Gastrocnemius medialis (tissue), 4 donors: ENCODE data around the gene ZNF490. TPM values are rescaled to one million over a fixed set of nuclear protein-coding genes. Genes with fewer than 3 reads are reported as not detected.

Source experiments
- ATAC-seq, 2 donors: fragments of 150-250 bp; one replicate each; pipeline ENCODE4 v1.9.1; 2016
- DNase-seq, 2 donors: peaks; one replicate each; pipeline ENCODE4 v3.0.0-alpha.2; 2019
- H3K27ac ChIP-seq, 4 donors: fragments of 200-600 bp; sonication (generic); 1 replicate in 1 of 4; 2 replicates in 3 of 4; pipeline ENCODE4 v1.5.1; 2016 to 2018; ENCODE audit warnings: mild to moderate bottlenecking in 2 of 4, moderate library complexity in 1 of 4
- H3K27me3 ChIP-seq, 3 donors: fragments of 200-600 bp; sonication (generic) in 2 of 3; 1 replicate in 1 of 3; 2 replicates in 2 of 3; pipeline versions ENCODE4 v1.5.1 to v1.6.0; 2016 to 2019; ENCODE audit warnings: mild to moderate bottlenecking in 1 of 3, moderate library complexity in 1 of 3
- H3K36me3 ChIP-seq, 2 donors: fragments of 200-600 bp; sonication (generic) in 1 of 2; one replicate each; pipeline ENCODE4 v1.5.1; 2017 to 2018
- H3K4me1 ChIP-seq, 2 donors: fragments of 200-600 bp; sonication (generic) in 1 of 2; one replicate each; pipeline ENCODE4 v1.5.1; 2016 to 2017; ENCODE audit warnings: mild to moderate bottlenecking in 2 of 2
- H3K4me3 ChIP-seq, 4 donors: fragments of 200-600 bp; sonication (generic) in 3 of 4; 1 replicate in 1 of 4; 2 replicates in 3 of 4; pipeline ENCODE4 v1.5.1; 2016 to 2019; ENCODE audit warnings: mild to moderate bottlenecking in 2 of 4
- H3K9me3 ChIP-seq, 3 donors: fragments of 200-600 bp; sonication (generic) in 2 of 3; 1 replicate in 1 of 3; 2 replicates in 2 of 3; pipeline ENCODE4 v1.5.1; 2016 to 2019
- POLR2A ChIP-seq, 2 donors: fragments of 450-650 bp; IDR thresholded peaks; one replicate each; pipeline ENCODE4 v1.6.1; 2017; ENCODE audit warnings: antibody characterized with exemption in 2 of 2, mild to moderate bottlenecking in 2 of 2, moderate library complexity in 2 of 2
- in situ Hi-C, 4 donors: fragments of 200-750 bp; cut with MboI; loops; one replicate each; pipeline versions ENCODE4 v1.15.0 to v1.8.0; 2017; ENCODE audit warnings: low sequenced_read_pairs in 4 of 4
- intact Hi-C: fragments of 100-400 bp; cut with DNase I; formaldehyde crosslinking; loops from one replicate; pipeline ENCODE4 v1.15.1; 2023; ENCODE audit warnings: low total_unique reads
- total RNA-seq, 4 donors: library from RNA; depleted of rRNA; stranded (reverse); fragments of >200 nt; gene quantifications; one replicate each; pipeline versions ENCODE4 v1.1.0 to v1.2.3, GENCODE V29; 2016
- TF ChIP-seq, protein P1 (sequence below), 5 experiments: fragments of 450-650 bp in 3 of 5; fragments of 200-600 bp in 2 of 5; sonication (generic) in 2 of 5; IDR thresholded peaks in 4 of 5; conservative IDR thresholded peaks in 1 of 5; 1 replicate in 4 of 5; 2 replicates in 1 of 5; pipeline ENCODE4 v1.5.1; 2016 to 2019; ENCODE audit warnings: antibody characterized with exemption in 5 of 5, mild to moderate bottlenecking in 3 of 5, moderate library complexity in 3 of 5

Gene ZNF490
- total RNA-seq, 4 donors from 2014 or later, result 2.5 to 4.9 (median 2.9) TPM

DNA sequence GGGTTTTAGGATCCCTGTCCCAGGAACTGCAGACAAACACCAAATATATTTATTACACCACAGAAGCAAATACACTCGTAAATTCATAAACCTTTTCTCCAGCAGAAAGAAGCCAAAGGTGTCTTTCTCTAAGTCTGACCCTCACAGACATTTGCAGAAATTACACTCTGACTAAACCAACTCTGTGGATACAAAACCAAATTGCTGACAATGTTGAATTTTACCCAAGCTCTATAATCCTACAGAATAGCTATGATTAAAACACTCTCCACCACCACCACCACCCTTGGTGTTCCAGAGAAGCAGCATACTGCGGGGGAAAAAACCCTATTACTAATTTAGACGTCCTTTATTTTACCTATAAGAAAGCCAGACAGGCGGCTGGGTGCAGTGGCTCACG, 64.5 kb downstream of the ZNF490 start:
- Histone ChIP-seq H3K4me3 (no peak overlapping the region), H3K27me3 (no peaks in the 10 kb centered on the region), H3K36me3 (peaks cover 0 to 14% of the 10 kb centered on the region in 2 donors), H3K4me1 (peaks cover 16 to 19% of the 10 kb centered on the region in 2 donors), H3K9me3 (peaks cover 0 to 3% (median 0%) of the 10 kb centered on the region in 3 donors), H3K27ac (no peak overlapping the region)
- DNase-seq, result no peak
- in situ Hi-C loops (no loop called here), intact Hi-C loops (no loop called here)
- no peak for ATAC-seq
- no peak for TF ChIP-seq POLR2A (IDR thresholded peaks at IDR 0.05)
- TF ChIP-seq, protein P1, sequence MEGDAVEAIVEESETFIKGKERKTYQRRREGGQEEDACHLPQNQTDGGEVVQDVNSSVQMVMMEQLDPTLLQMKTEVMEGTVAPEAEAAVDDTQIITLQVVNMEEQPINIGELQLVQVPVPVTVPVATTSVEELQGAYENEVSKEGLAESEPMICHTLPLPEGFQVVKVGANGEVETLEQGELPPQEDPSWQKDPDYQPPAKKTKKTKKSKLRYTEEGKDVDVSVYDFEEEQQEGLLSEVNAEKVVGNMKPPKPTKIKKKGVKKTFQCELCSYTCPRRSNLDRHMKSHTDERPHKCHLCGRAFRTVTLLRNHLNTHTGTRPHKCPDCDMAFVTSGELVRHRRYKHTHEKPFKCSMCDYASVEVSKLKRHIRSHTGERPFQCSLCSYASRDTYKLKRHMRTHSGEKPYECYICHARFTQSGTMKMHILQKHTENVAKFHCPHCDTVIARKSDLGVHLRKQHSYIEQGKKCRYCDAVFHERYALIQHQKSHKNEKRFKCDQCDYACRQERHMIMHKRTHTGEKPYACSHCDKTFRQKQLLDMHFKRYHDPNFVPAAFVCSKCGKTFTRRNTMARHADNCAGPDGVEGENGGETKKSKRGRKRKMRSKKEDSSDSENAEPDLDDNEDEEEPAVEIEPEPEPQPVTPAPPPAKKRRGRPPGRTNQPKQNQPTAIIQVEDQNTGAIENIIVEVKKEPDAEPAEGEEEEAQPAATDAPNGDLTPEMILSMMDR (IDR thresholded peaks at IDR 0.05 in 4 of 5, conservative IDR thresholded peaks at IDR 0.05 in 1 of 5), result no peak

DNA sequence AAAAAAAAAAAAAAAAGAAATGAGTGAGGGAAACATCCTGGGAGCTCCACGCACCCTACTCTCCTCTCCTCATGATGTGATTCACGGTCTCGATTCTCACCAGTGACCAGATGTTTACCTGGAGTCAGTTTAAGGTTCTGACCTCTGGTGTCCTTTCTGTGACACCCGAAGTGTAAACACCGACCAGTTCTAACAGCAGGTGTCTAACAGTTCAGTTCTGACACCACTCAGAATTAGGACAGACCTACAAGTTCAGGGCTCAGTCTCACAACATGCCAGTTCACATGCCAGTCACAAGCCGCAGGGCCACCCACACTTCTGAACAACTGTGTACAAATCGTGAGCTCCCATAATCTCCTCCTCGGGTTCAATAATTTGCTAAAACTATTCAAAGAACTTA, 65.3 kb downstream of the ZNF490 start:
- Histone ChIP-seq H3K27me3 (no peaks in the 10 kb centered on the region), H3K4me3 (no peak overlapping the region), H3K9me3 (peaks cover 0 to 3% (median 0%) of the 10 kb centered on the region in 3 donors), H3K27ac (no peak overlapping the region), H3K36me3 (peaks cover 0 to 21% of the 10 kb centered on the region in 2 donors), H3K4me1 (peaks cover 14 to 17% of the 10 kb centered on the region in 2 donors)
- DNase-seq (no peak), ATAC-seq (no peak)
- TF ChIP-seq POLR2A (IDR thresholded peaks at IDR 0.05), result no peak
- TF ChIP-seq, protein P1 (IDR thresholded peaks at IDR 0.05 in 4 of 5, conservative IDR thresholded peaks at IDR 0.05 in 1 of 5), result no peak
- intact Hi-C loops (no loop called here), in situ Hi-C loops (no loop called here)

DNA sequence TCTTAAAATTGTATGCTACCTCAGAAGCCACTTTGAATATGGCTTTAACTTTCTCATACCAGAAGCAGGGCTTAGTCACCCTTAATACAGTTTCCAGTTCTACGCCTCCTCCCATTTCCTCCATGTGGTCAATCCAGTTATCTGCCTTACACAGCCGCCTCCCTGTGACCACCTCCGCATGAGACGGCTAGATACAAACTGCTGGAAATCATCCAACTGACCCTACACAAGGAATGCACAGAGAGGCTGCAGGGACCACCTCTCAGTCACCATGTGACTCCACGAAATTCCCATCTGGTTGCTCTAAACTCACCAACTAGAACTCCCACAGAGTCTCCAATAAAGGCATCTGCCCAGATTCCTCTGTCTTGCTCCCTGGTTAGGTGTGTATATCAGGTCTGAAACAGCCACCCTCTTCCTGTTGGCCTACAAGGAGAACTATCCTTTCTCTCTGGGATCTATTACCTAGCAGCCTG, 66.2 kb downstream of the ZNF490 start:
- DNase-seq (no peak), ATAC-seq (no peak)
- peak overlapping the region in 1 of 4 donors; percentile 18 for H3K27ac ChIP-seq
- intact Hi-C loops (no loop called here), in situ Hi-C loops (no loop called here)
- TF ChIP-seq, protein P1 (IDR thresholded peaks at IDR 0.05 in 4 of 5, conservative IDR thresholded peaks at IDR 0.05 in 1 of 5), result no peak
- TF ChIP-seq POLR2A (IDR thresholded peaks at IDR 0.05), result no peak
- H3K27me3 ChIP-seq, result no peaks in the 10 kb centered on the region
- peaks cover 6 to 9% of the 10 kb centered on the region in 2 donors for H3K4me1 ChIP-seq
- peaks cover 0 to 3% (median 0%) of the 10 kb centered on the region in 3 donors for H3K9me3 ChIP-seq
- H3K4me3 ChIP-seq, result no peak overlapping the region
- peaks cover 0 to 29% of the 10 kb centered on the region in 2 donors for H3K36me3 ChIP-seq

DNA sequence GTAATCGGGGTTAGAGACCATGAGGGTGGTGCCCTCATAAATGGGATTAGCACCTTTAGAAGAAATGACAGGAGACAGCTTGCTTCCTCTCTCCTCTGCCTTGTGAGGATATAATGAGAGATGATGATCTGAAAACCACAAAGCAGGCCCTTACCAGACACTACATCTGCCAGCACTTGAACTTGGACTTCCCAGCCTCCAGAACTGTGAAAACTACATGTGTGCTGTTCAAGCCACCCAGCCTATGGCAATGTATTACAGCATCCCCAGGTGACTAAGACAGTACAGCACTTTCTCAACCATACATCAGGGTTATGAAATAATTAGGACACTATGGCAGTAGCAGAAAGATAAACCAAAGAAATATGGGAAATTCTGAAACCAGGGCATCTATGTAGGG, 66.8 kb downstream of the ZNF490 start:
- DNase-seq (no peak), ATAC-seq (peak in 1 of 2 donors; percentile 51)
- Histone ChIP-seq H3K27ac (no peak overlapping the region), H3K4me3 (no peak overlapping the region), H3K4me1 (peaks cover 0 to 3% of the 10 kb centered on the region in 2 donors), H3K36me3 (peaks cover 0 to 34% of the 10 kb centered on the region in 2 donors), H3K9me3 (peaks cover 0 to 3% (median 0%) of the 10 kb centered on the region in 3 donors), H3K27me3 (no peaks in the 10 kb centered on the region)
- intact Hi-C loops, result no loop called here
- in situ Hi-C loops, result no loop called here
- TF ChIP-seq POLR2A (IDR thresholded peaks at IDR 0.05), result no peak
- TF ChIP-seq, protein P1 (IDR thresholded peaks at IDR 0.05 in 4 of 5, conservative IDR thresholded peaks at IDR 0.05 in 1 of 5), result no peak

Other genes with a start within 250 kb of the ZNF490 start
- under 1 TPM; 0.22 to 0.66 (median 0.42) TPM for gene ZNF442, start 245.1 kb downstream of the ZNF490 start, total RNA-seq
- gene ZNF799, start 209.5 kb downstream of the ZNF490 start, total RNA-seq, result 1 to 10 TPM; 1.3 to 3.6 (median 3.2) TPM
- gene ZNF443, start 169.8 kb downstream of the ZNF490 start, total RNA-seq, result 1 to 10 TPM in 3 of 4 donors, under 1 TPM in 1; 0.95 to 2.3 (median 1.7) TPM
- gene ZNF709, start 126.0 kb downstream of the ZNF490 start, total RNA-seq, result 1 to 10 TPM in 1 of 4 donors, under 1 TPM in 3; 0.52 to 1.7 (median 0.61) TPM
- 1 to 10 TPM; 3.3 to 5.0 (median 4.5) TPM for gene ZNF564, start 59.3 kb downstream of the ZNF490 start, total RNA-seq
- 10 to 100 TPM in 1 of 4 donors, 1 to 10 TPM in 3; 7.6 to 10.9 (median 8.8) TPM for gene ZNF791, start 107 bp upstream of the ZNF490 start, total RNA-seq
- 10 to 100 TPM; 18.0 to 34.2 (median 29.3) TPM for gene MAN2B1, start 55.9 kb upstream of the ZNF490 start, total RNA-seq
- gene WDR83, start 56.0 kb upstream of the ZNF490 start, total RNA-seq, result 1 to 10 TPM; 2.2 to 8.4 (median 3.7) TPM
- gene DHPS, start 71.1 kb upstream of the ZNF490 start, total RNA-seq, result 100 to 1,000 TPM; 115 to 184 (median 127) TPM
- gene GNG14, start 77.2 kb upstream of the ZNF490 start, total RNA-seq, result not detected
- 1 to 10 TPM; 2.5 to 5.8 (median 3.3) TPM for gene FBXW9, start 85.8 kb upstream of the ZNF490 start, total RNA-seq
- gene TNPO2, start 113.1 kb upstream of the ZNF490 start, total RNA-seq, result 10 to 100 TPM; 32.1 to 49.9 (median 42.0) TPM
- gene TRIR, start 123.9 kb upstream of the ZNF490 start, total RNA-seq, result 100 to 1,000 TPM; 260 to 354 (median 297) TPM
- 10 to 100 TPM; 52.6 to 85.1 (median 70.5) TPM for gene GET3, start 126.7 kb upstream of the ZNF490 start, total RNA-seq
- under 1 TPM in 1 of 4 donors, not detected in 3; 0.63 TPM for gene BEST2, start 141.0 kb upstream of the ZNF490 start, total RNA-seq
- 10 to 100 TPM; 12.3 to 23.4 (median 17.6) TPM for gene HOOK2, start 164.7 kb upstream of the ZNF490 start, total RNA-seq
- 100 to 1,000 TPM in 2 of 4 donors, 10 to 100 TPM in 2; 59.0 to 200 (median 128) TPM for gene JUNB, start 180.7 kb upstream of the ZNF490 start, total RNA-seq
- 100 to 1,000 TPM; 357 to 551 (median 406) TPM for gene PRDX2, start 191.0 kb upstream of the ZNF490 start, total RNA-seq
- not detected for gene THSD8, start 191.3 kb upstream of the ZNF490 start, total RNA-seq
- gene RNASEH2A, start 195.8 kb upstream of the ZNF490 start, total RNA-seq, result 1 to 10 TPM; 1.0 to 3.9 (median 2.4) TPM
- not detected for gene RTBDN, start 223.8 kb upstream of the ZNF490 start, total RNA-seq
- not detected for gene MAST1, start 227.7 kb upstream of the ZNF490 start, total RNA-seq